ENCODE measurements around the gene CYP2D6. TPM values are rescaled to one million over a fixed set of nuclear protein-coding genes. Genes with fewer than 3 reads are reported as not detected.

Gene CYP2D6
- total RNA-seq, 4 donors from 2014 or later: 1.2 to 9.7 (median 3.3) TPM

- intact Hi-C loops (cut with DNase I; ENCODE audit: low total_unique reads) (no loop called here), in situ Hi-C loops (cut with MboI; ENCODE audit: low pct_ligation_motif_present in 1 of 4, low pct_unique_long_range_greater_than_20kb in 1 of 4, low sequenced_read_pairs in 3 of 4) (loop anchor here in 2 of 4 donors (10.0 kb wide), 2 partner anchors 272 to 282 kb away; partner anchors contain the start of gene NFAM1 (in 1 of the 2))
- Histone ChIP-seq H3K36me3 (peaks cover 0 to 6% (median 0%) of the 10 kb centered on the region in 4 donors), H3K4me1 (peaks cover 0 to 15% (median 2%) of the 10 kb centered on the region in 4 donors), H3K4me3 (no peak overlapping the region), H3K27ac (no peak overlapping the region), H3K27me3 (no peaks in the 10 kb centered on the region), H3K9me3 (no peaks in the 10 kb centered on the region)
- TF ChIP-seq POLR2A (IDR thresholded peaks at IDR 0.05): no peak
- no peak for TF ChIP-seq EP300 (IDR thresholded peaks at IDR 0.05; ENCODE audit: low read depth)
- TF ChIP-seq, protein P1, sequence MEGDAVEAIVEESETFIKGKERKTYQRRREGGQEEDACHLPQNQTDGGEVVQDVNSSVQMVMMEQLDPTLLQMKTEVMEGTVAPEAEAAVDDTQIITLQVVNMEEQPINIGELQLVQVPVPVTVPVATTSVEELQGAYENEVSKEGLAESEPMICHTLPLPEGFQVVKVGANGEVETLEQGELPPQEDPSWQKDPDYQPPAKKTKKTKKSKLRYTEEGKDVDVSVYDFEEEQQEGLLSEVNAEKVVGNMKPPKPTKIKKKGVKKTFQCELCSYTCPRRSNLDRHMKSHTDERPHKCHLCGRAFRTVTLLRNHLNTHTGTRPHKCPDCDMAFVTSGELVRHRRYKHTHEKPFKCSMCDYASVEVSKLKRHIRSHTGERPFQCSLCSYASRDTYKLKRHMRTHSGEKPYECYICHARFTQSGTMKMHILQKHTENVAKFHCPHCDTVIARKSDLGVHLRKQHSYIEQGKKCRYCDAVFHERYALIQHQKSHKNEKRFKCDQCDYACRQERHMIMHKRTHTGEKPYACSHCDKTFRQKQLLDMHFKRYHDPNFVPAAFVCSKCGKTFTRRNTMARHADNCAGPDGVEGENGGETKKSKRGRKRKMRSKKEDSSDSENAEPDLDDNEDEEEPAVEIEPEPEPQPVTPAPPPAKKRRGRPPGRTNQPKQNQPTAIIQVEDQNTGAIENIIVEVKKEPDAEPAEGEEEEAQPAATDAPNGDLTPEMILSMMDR (IDR thresholded peaks at IDR 0.05): no peak
- no peak for TF ChIP-seq POLR2AphosphoS5 (IDR thresholded peaks at IDR 0.05)
- 97% methylated on average over 12 of the region's 12 CpGs; no CpG with 5 or more reads in 1 of the 2 donors for WGBS, 2 donors (ENCODE audit: low coverage in 1 of 2)
- DNase-seq: no peak
Observed at GRCh38 chr22:42162728-42163489, 32.3 kb upstream of the CYP2D6 start.

GRCh38 chr22:42160830-42161696 is 30.5 kb upstream of the CYP2D6 start:
- peaks cover 0 to 6% (median 0%) of the 10 kb centered on the region in 4 donors for H3K36me3 ChIP-seq
- 76 to 77% methylated on average over 6 to 18 of the region's 18 CpGs for WGBS, 2 donors (ENCODE audit: low coverage in 1 of 2)
- intact Hi-C loops (cut with DNase I; ENCODE audit: low total_unique reads) (no loop called here), in situ Hi-C loops (cut with MboI; ENCODE audit: low pct_ligation_motif_present in 1 of 4, low pct_unique_long_range_greater_than_20kb in 1 of 4, low sequenced_read_pairs in 3 of 4) (loop anchor here in 2 of 4 donors (10.0 kb wide), 2 partner anchors 274 to 284 kb away; partner anchors contain the start of gene NFAM1 (in 1 of the 2))
- H3K27me3 ChIP-seq: no peaks in the 10 kb centered on the region
- DNase-seq: peak; percentile 53
- peaks cover 0 to 15% (median 2%) of the 10 kb centered on the region in 4 donors for H3K4me1 ChIP-seq
- H3K4me3 ChIP-seq: no peak overlapping the region
- TF ChIP-seq, protein P1 (IDR thresholded peaks at IDR 0.05): no peak
- TF ChIP-seq EP300 (IDR thresholded peaks at IDR 0.05; ENCODE audit: low read depth) (no peak), POLR2AphosphoS5 (IDR thresholded peaks at IDR 0.05) (no peak), POLR2A (IDR thresholded peaks at IDR 0.05) (no peak)
- H3K27ac ChIP-seq: peak overlapping the region in 3 of 4 donors; percentile 43 to 68 (median 57)
- no peaks in the 10 kb centered on the region for H3K9me3 ChIP-seq

DNA sequence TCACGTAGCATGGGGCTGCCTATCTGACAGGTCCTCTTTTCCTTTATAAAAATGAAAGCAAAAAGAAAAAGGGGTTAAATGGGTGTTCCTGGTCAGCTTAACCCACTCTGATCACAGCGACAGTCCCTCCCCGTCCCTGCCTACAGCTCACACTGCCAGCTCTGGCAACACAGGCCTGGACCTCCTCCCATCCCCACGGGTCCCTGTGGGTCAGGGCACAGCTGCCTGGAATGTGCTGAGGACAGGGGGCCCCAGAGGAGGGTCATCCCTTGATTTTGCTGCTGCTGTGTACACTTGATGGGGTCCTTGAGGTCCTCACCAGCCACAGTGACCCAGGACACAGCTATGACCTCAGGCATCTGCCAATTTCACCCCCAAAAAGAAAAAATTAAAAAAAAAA is 29.6 kb upstream of the CYP2D6 start:
- in situ Hi-C loops (cut with MboI; ENCODE audit: low pct_ligation_motif_present in 1 of 4, low pct_unique_long_range_greater_than_20kb in 1 of 4, low sequenced_read_pairs in 3 of 4): loop anchor here in 2 of 4 donors (10.0 kb wide), 2 partner anchors 275 to 285 kb away; partner anchors contain the start of gene NFAM1 (in 1 of the 2)
- Histone ChIP-seq H3K9me3 (no peaks in the 10 kb centered on the region), H3K4me3 (no peak overlapping the region), H3K27ac (no peak overlapping the region), H3K27me3 (no peaks in the 10 kb centered on the region), H3K36me3 (peaks cover 0 to 6% (median 0%) of the 10 kb centered on the region in 4 donors), H3K4me1 (peaks cover 0 to 15% (median 2%) of the 10 kb centered on the region in 4 donors)
- no peak for TF ChIP-seq POLR2A (IDR thresholded peaks at IDR 0.05)
- no peak for TF ChIP-seq POLR2AphosphoS5 (IDR thresholded peaks at IDR 0.05)
- DNase-seq: no peak
- 70 to 75% methylated on average over 3 to 4 of the region's 4 CpGs for WGBS, 2 donors (ENCODE audit: low coverage in 1 of 2)
- intact Hi-C loops (cut with DNase I; ENCODE audit: low total_unique reads): no loop called here

DNA sequence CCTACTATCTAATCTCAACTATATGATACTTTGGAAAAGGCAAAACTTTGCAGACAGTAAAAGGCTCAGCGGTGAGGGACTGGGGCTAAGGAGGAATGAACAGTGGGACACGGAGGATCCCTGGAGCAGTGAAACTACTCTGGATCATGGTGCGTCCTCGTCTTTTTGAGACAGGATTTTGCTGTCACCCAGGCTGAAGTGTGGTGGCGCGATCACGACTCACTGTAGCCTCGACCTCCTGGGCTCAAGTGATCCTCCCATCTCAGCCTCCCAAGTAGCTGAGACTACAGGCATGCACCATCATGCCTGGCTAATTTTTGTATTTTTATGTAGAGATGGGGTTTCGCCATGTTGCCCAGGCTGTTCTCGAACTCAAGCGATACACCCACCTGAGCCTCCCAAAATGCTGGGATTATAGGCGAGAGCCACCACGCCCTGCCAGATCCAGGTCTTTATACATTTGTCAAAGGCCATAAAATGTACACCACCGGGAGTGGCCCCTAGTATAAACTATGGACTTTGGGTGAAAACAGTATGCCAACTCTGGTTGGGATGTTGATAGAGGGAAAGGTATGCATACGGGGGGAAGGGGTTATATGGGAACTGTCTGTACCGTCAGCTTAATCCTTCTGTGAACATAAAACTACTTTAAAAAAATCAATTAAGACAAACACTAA is 28.0 kb upstream of the CYP2D6 start:
- no peak for DNase-seq
- Histone ChIP-seq H3K9me3 (no peaks in the 10 kb centered on the region), H3K4me1 (peaks cover 0 to 15% (median 2%) of the 10 kb centered on the region in 4 donors), H3K27ac (peak overlapping the region in 2 of 4 donors; percentile 15 to 22), H3K4me3 (no peak overlapping the region), H3K27me3 (no peaks in the 10 kb centered on the region), H3K36me3 (no peaks in the 10 kb centered on the region)
- intact Hi-C loops (cut with DNase I; ENCODE audit: low total_unique reads) (no loop called here), in situ Hi-C loops (cut with MboI; ENCODE audit: low pct_ligation_motif_present in 1 of 4, low pct_unique_long_range_greater_than_20kb in 1 of 4, low sequenced_read_pairs in 3 of 4) (no loop called here)
- WGBS, 2 donors (ENCODE audit: low coverage in 1 of 2): 81% methylated on average over 10 to 16 of the region's 16 CpGs
- TF ChIP-seq, protein P1 (IDR thresholded peaks at IDR 0.05): no peak
- TF ChIP-seq EP300 (IDR thresholded peaks at IDR 0.05; ENCODE audit: low read depth) (no peak), POLR2A (IDR thresholded peaks at IDR 0.05) (no peak), POLR2AphosphoS5 (IDR thresholded peaks at IDR 0.05) (no peak)

All from transverse colon (tissue), 4 donors.